Activated T-cell treated with anti-CD3 and anti-CD28 coated beads, Interleukin-2, amount 50 U/mL, for 72 hours (primary cell): ENCODE results near the gene PHACTR1. TPM values are rescaled to one million over a fixed set of nuclear protein-coding genes. Genes with fewer than 3 reads are reported as not detected.

Source experiments
- ATAC-seq, 2 donors: fragments of 150-1000 bp; cut with Tn5 transposase; replicated peaks in 1 of 2; 2 replicates each; pipeline ENCODE4 v1.10.0; 2021; ENCODE audit warnings: moderate library complexity in 2 of 2, mild to moderate bottlenecking in 1 of 2
- DNase-seq, 2 donors: peaks; one replicate each; pipeline ENCODE4 v3.0.0; 2021 to 2022; ENCODE audit warnings: mixed read lengths in 1 of 2
- H3K27ac Mint-ChIP-seq: one replicate; pipeline ENCODE4 v1.8.0; 2022; ENCODE audit warnings: mild to moderate bottlenecking, moderate library complexity, mixed read lengths
- H3K27me3 Mint-ChIP-seq: one replicate; pipeline ENCODE4 v1.8.0; 2022; ENCODE audit warnings: low read depth, mixed read lengths
- H3K36me3 Mint-ChIP-seq, 2 donors: one replicate each; pipeline ENCODE4 v1.8.0; 2022; ENCODE audit warnings: mixed read lengths in 2 of 2, mild to moderate bottlenecking in 1 of 2; ENCODE audit not compliant: insufficient read depth in 2 of 2
- H3K4me1 Mint-ChIP-seq: one replicate; pipeline ENCODE4 v1.8.0; 2022; ENCODE audit warnings: low read depth, mixed read lengths
- H3K4me3 Mint-ChIP-seq, 2 donors: one replicate each; pipeline ENCODE4 v1.8.0; 2022; ENCODE audit warnings: mild to moderate bottlenecking in 2 of 2, mixed read lengths in 2 of 2, moderate library complexity in 2 of 2
- H3K9me3 Mint-ChIP-seq, 2 donors: one replicate each; pipeline ENCODE4 v1.8.0; 2022; ENCODE audit warnings: mixed read lengths in 2 of 2
- total RNA-seq, 2 donors: library from RNA; stranded (reverse); gene quantifications; one replicate each; pipeline ENCODE4 v1.2.3, GENCODE V29; 2022

Gene PHACTR1
- total RNA-seq, 2 donors from 2014 or later: 0.05 to 0.16 TPM

DNA sequence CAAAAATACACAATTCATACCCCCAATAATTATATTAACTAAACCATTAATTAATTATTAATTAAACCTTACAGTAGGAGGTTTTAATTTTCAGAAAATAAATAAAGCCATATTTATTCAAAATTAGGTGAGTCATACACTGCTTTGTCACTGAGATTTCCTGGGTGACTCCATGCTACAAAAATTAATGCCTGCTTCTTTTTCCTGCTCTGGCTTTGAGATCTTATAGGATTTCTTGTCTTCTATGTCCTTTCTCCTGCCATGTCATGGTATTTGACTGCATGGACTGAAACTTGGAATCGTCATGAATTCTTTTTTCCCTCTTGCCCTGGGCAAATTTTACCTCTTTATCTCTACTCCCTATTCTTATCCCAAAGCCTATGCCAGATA, 133.2 kb downstream of the PHACTR1 start:
- Mint-ChIP-seq H3K9me3 (no peaks in the 10 kb centered on the region), H3K27me3 (peaks cover 21% of the 10 kb centered on the region), H3K4me1 (no peaks in the 10 kb centered on the region), H3K27ac (no peak overlapping the region), H3K4me3 (no peak overlapping the region), H3K36me3 (no peaks in the 10 kb centered on the region)
- ATAC-seq (no peak), DNase-seq (no peak)

DNA sequence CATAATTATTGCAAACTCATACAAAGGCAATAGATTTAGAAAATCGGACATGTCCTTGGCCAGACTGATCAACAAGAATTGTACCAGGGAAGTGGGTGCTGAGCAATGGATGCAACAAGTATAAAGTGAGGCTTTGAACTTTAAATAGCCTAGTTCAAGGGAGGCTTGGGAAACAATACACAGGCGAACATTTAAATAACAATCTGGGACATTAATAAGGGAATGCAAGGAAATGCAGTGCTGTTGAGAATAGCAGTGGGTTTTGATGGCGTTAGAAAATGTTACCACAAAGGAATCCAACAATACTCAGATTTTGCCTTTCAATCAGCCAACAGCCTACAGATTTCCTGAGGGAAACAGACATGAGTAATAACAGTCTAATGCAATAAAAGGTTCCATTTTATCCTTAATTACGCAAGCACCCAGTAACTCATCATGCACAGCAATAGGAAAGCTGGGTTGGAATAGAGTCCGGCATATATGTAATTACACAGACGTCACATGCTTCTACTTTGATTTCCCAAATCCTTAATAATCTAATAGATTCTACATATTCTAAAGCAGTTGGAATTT, 134.6 kb downstream of the PHACTR1 start:
- no peaks in the 10 kb centered on the region for H3K9me3 Mint-ChIP-seq
- no peaks in the 10 kb centered on the region for H3K36me3 Mint-ChIP-seq
- H3K27me3 Mint-ChIP-seq: peaks cover 21% of the 10 kb centered on the region
- ATAC-seq: no peak
- DNase-seq: no peak
- H3K4me3 Mint-ChIP-seq: no peak overlapping the region
- H3K4me1 Mint-ChIP-seq: no peaks in the 10 kb centered on the region
- no peak overlapping the region for H3K27ac Mint-ChIP-seq

DNA sequence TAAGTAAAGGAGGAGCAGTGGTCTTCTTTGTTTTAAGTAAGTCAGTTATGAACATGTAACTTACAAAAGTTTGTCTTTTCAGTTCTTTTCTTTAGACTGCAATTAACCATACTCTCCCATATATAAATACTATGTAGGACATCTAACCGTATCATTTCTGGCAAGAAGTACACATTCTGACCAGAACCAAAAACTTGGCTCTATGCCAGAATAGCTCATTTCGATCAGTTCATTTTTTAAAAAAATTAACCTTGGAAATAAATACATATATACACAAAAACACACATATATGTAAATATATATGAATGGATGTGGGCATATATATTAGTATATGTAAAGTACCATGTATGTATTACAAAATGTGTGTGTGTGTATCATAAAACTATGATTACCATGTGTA, 145.0 kb downstream of the PHACTR1 start:
- H3K4me1 Mint-ChIP-seq: no peaks in the 10 kb centered on the region
- no peak for DNase-seq
- H3K4me3 Mint-ChIP-seq: no peak overlapping the region
- no peak for ATAC-seq
- H3K27ac Mint-ChIP-seq: no peak overlapping the region
- no peaks in the 10 kb centered on the region for H3K36me3 Mint-ChIP-seq
- H3K9me3 Mint-ChIP-seq: no peaks in the 10 kb centered on the region
- H3K27me3 Mint-ChIP-seq: peaks cover 5% of the 10 kb centered on the region

DNA sequence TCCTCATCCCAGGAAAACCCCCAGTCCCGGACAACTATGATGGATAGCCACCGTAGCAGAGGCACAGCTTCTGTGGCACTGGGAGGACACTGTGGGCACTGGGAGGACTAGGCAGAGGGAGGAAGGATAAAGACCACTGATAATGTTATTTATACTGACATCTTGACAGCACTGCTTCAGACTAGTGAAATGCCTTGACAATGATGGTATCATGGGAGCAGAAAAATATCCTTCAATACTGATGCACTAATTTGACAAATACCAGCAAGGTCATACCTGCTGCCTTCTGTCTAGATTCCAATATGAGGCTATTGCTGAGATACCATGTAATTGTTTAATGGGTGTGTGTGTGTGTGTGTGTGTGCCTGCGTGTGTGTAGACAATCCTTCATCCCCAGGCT, 148.6 kb downstream of the PHACTR1 start:
- no peaks in the 10 kb centered on the region for H3K36me3 Mint-ChIP-seq
- no peaks in the 10 kb centered on the region for H3K9me3 Mint-ChIP-seq
- DNase-seq (no peak), ATAC-seq (no peak)
- H3K27me3 Mint-ChIP-seq: peaks cover 5% of the 10 kb centered on the region
- no peaks in the 10 kb centered on the region for H3K4me1 Mint-ChIP-seq
- H3K4me3 Mint-ChIP-seq: no peak overlapping the region
- no peak overlapping the region for H3K27ac Mint-ChIP-seq

DNA sequence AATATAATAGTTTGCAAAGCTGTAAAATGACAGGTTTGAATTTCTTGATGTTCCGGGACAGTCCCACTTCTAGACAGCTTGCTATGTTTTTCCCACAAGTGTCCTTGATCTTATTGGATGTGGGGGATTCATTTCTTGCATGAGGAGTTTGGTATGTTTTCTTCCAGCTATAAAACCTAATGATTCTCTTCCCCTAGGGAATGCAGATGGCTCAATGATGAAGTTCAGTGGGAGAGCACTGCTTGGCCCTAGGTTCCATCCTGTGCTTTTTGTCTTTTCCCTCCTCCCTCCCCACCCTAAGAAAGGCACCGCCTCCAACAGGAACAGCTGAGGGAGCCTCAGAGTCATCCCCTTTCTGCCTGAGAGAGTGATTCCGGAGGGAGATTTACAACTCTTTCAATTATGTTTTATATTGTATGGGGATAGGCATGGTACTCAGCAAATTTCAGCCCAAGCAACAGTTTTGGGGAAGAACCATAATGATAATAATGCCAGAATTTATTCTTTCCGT, 149.2 kb downstream of the PHACTR1 start:
- Mint-ChIP-seq H3K27me3 (peaks cover 5% of the 10 kb centered on the region), H3K4me3 (no peak overlapping the region), H3K27ac (no peak overlapping the region), H3K4me1 (no peaks in the 10 kb centered on the region), H3K9me3 (no peaks in the 10 kb centered on the region), H3K36me3 (no peaks in the 10 kb centered on the region)
- DNase-seq (no peak), ATAC-seq (no peak)

DNA sequence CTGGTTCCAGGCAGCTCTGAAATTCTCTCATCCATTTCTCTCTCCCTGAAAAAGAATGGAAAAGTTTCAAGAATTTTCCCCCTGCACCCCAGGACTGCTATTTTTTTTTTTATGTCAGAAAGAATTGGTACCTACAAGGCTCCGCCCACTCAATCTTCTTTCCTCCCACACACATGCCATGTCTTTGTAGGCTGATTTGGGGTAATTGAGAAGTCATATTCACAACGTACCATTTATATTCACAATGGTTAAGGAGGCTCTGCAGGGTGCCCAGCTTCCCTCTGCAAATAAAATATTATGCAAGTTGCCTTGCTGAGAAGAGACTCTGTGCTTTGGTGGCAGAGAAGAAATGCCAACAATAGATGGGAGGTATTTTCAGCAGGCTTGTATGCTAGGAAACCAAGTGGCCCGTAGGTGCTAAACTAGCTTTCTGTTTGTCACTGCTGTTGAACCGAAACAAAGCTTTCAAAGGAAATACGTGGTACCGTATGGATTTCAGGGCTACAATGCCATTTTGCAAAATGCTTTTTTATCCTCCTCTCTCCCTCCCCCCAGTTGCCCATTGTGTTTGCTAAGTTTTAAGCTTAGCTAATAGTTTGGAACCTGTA, 150.0 kb downstream of the PHACTR1 start:
- H3K4me1 Mint-ChIP-seq: no peaks in the 10 kb centered on the region
- peaks cover 5% of the 10 kb centered on the region for H3K27me3 Mint-ChIP-seq
- ATAC-seq: no peak

DNA sequence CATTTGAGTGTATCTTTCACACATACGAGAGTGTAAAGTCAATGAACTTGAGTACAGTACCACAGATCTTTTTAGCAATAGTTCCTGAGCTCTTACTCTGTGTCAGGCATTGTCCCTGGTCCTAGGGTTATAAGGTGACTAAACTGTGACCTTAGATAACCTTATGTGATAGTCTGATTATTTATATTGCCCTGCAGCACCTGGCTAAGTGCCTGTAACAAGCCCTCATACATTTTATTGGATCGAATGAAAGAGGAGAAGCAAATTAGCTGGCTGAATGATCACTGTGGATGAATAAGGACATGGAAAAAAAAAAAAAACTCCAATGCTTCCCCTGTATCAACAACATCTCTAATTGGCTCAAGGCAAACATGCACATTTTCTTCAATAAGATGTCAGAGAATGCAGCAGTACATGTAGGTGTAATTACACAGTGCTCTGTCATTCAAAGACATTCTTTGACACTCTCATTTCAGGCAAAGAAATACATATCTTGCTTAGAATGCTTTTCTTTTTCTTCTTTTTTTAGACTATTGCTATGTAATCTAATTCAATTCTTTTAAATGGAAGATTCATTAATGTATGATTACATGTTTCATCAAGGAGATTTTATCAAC, 153.4 kb downstream of the PHACTR1 start:
- H3K4me3 Mint-ChIP-seq: no peak overlapping the region
- no peaks in the 10 kb centered on the region for H3K36me3 Mint-ChIP-seq
- H3K4me1 Mint-ChIP-seq: no peaks in the 10 kb centered on the region
- H3K9me3 Mint-ChIP-seq: no peaks in the 10 kb centered on the region
- peaks cover 16% of the 10 kb centered on the region for H3K27me3 Mint-ChIP-seq
- DNase-seq (no peak), ATAC-seq (no peak)
- no peak overlapping the region for H3K27ac Mint-ChIP-seq

More for the DNA sequence above, 150.0 kb downstream of the PHACTR1 start:
- Mint-ChIP-seq H3K36me3 (no peaks in the 10 kb centered on the region), H3K4me3 (no peak overlapping the region), H3K9me3 (no peaks in the 10 kb centered on the region), H3K27ac (no peak overlapping the region)
- DNase-seq: no peak

DNA sequence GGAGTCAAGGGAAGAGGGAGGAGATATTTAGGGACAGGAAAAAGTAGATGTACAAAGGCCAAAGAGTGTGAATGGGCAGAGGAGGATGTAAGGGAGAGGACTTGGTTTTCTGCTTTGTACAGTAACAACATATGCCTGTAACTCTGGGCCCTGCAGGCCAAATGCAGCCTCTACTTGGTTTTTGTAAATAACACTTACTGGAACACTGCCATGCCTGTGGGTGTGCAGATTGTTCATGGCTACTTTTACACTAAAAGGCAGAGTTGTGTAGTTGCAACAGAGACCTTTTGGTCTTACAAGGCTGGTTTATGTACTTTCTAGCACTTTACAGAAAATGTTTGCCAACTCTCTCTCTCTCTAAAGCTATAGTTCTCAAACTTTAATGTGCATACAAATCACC, 157.1 kb downstream of the PHACTR1 start:
- Mint-ChIP-seq H3K4me1 (no peaks in the 10 kb centered on the region), H3K9me3 (no peaks in the 10 kb centered on the region), H3K27me3 (peaks cover 18% of the 10 kb centered on the region), H3K36me3 (no peaks in the 10 kb centered on the region), H3K27ac (no peak overlapping the region), H3K4me3 (no peak overlapping the region)
- no peak for DNase-seq
- ATAC-seq: no peak

DNA sequence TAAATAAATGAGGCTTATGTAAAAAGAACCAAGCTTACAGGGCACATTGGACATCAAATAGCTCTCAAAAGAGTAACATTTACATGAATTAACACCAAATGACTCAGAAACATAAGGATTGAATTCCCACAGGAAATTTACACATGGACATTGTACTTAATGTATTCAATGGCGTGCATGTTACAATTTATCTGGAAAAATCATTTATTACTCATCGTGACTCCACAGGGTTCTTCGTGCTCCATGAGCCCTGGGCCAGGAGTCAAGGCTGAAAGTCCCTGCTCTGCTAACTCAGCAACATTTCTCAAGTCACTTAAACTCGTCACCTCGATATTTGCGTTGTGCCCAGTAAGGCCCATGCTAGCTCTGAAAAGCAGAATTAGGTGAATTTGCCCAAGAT, 158.5 kb downstream of the PHACTR1 start:
- no peak overlapping the region for H3K4me3 Mint-ChIP-seq
- H3K27ac Mint-ChIP-seq: no peak overlapping the region
- peaks cover 18% of the 10 kb centered on the region for H3K27me3 Mint-ChIP-seq
- H3K36me3 Mint-ChIP-seq: no peaks in the 10 kb centered on the region
- ATAC-seq (no peak), DNase-seq (no peak)
- H3K4me1 Mint-ChIP-seq: no peaks in the 10 kb centered on the region
- no peaks in the 10 kb centered on the region for H3K9me3 Mint-ChIP-seq

DNA sequence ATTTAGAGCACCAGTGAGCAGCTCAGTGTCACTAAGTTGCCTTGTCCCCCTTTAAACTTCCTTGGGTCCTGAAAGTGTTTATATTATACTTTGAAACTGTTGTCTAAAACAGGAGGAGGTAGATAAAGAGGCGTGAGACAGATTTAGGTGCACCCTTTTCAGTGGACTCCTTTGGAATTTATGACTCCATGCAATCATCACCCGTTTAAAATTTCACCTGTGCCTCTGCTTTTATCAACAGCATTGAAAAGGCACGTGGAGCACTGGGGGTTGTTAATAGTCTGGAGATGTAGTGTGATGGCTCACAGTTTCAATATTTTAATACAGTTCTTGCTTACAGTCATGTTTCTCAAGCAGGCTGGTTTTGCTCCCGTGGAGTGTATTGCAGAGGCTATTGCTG, 162.2 kb downstream of the PHACTR1 start:
- ATAC-seq (no peak), DNase-seq (no peak)
- H3K4me3 Mint-ChIP-seq: no peak overlapping the region
- H3K4me1 Mint-ChIP-seq: no peaks in the 10 kb centered on the region
- no peaks in the 10 kb centered on the region for H3K36me3 Mint-ChIP-seq
- H3K27me3 Mint-ChIP-seq: peaks cover 10% of the 10 kb centered on the region
- no peaks in the 10 kb centered on the region for H3K9me3 Mint-ChIP-seq
- no peak overlapping the region for H3K27ac Mint-ChIP-seq

DNA sequence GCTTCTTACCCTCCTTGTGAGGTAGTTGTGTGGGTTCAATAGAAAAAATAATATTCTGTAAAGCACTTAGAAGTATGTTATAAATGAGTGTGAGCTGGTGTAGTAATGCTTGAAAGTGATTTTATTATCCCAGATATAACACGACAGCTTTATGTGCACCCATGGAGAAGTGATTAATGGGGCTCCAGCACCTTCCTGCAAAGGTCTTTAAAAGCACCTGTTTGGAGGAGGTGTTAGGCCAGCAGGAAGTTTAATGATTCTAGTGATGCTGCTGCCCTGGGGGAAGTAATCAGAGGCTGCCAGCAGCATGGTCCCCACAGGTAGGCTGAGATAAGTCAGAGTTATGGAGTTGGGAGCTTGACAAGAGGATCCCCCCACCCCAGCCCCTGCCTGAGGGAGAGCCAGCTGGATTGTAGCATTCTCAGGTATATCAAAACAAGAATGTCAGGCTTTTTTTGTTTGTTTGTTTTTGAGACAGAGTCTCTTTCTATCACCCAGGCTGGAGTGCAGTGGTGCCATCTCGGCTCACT, 166.3 kb downstream of the PHACTR1 start:
- no peaks in the 10 kb centered on the region for H3K9me3 Mint-ChIP-seq
- DNase-seq (no peak), ATAC-seq (no peak)
- H3K27ac Mint-ChIP-seq: no peak overlapping the region
- no peaks in the 10 kb centered on the region for H3K4me1 Mint-ChIP-seq
- peaks cover 7% of the 10 kb centered on the region for H3K27me3 Mint-ChIP-seq
- no peak overlapping the region for H3K4me3 Mint-ChIP-seq
- H3K36me3 Mint-ChIP-seq: no peaks in the 10 kb centered on the region

DNA sequence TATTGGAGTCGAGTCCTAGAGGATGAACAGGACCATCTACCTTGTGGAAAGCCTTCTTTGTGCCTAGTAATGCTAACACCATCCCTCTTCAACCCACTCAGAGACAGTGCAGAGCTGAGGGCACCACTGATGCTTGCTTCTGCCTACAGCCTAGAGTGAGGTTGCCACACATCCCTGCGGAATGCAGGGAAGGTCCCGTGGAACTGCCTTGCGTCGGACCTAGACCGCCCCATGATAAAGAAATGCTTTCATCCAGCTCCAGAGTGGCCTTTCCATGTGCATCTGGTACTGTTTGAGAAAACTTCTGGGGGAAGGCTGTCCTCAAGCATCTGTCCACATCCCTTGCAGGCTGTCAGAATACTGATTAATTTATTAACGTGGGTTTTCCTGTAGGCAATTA, 168.4 kb downstream of the PHACTR1 start:
- Mint-ChIP-seq H3K36me3 (no peaks in the 10 kb centered on the region), H3K4me1 (no peaks in the 10 kb centered on the region), H3K4me3 (no peak overlapping the region), H3K27ac (no peak overlapping the region), H3K27me3 (peaks cover 7% of the 10 kb centered on the region), H3K9me3 (no peaks in the 10 kb centered on the region)
- no peak for ATAC-seq
- DNase-seq: no peak

DNA sequence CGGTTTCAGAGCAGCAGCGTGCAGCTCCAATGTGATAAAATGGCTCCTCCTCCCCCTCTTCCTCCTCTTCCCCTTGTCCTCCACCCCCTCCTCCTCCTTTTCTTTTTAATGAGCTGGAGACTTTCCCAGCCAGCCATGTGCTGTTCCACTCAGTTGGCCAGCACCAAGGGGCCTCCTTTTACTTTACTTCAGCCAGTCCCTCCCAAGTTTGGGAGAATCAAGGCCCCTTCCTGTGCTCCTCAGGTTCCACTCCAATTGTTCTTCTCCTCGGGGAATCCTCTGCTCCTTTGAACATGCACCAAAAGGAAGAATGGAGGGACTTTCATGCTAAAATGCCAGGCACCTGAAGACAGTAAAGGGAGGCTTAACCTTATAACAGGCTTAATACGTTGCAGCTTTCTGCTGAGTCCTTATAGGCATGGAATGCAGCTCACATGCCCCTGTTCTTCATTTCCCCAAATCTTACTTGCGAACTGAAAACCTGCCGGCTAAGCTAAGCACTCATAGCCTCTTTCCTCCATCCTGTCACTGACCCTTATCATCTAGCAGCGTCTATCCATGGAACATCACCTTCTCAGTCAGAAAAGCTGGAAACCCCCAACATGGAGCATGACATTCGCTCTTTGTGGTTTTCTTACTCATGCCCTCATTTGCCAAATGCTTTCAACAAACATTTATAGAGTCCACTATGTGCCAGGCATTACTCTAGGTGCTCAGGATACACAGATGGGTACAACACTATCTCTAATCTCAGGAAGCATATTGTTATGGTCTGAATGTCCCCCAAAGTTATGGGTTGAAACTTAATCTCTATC, 170.6 kb downstream of the PHACTR1 start:
- Mint-ChIP-seq H3K4me1 (no peaks in the 10 kb centered on the region), H3K36me3 (peaks cover 1 to 2% of the 10 kb centered on the region in 2 donors), H3K27ac (no peak overlapping the region), H3K4me3 (no peak overlapping the region), H3K27me3 (peaks cover 9% of the 10 kb centered on the region), H3K9me3 (peaks cover 4% of the 10 kb centered on the region in 2 donors)
- DNase-seq (no peak), ATAC-seq (no peak)
